K562 (cell line): ENCODE results near the gene HBQ1. TPM values are rescaled to one million over a fixed set of nuclear protein-coding genes. Genes with fewer than 3 reads are reported as not detected.
A peak's percentile ranks its signal among the peaks of the same experiment; 100 is the strongest.

ENCODE experiments used
- ADNP ChIP-seq: fragments of 200-800 bp; sonication (Bioruptor generic); IDR thresholded peaks from 2 replicates; pipeline ENCODE4 v1.6.1; 2016; ENCODE audit warnings: missing genetic modification characterization, missing compliant biosample characterization
- ARNT ChIP-seq, 2 experiments: fragments of 450-650 bp; IDR thresholded peaks; 2 replicates each; pipeline ENCODE4 v1.6.1; 2016; ENCODE audit warnings: mild to moderate bottlenecking in 1 of 2
- ATF1 ChIP-seq, 2 experiments: fragments of 450-650 bp in 1 of 2; IDR thresholded peaks; 2 replicates each; pipeline ENCODE4 v1.6.1; 2016; ENCODE audit warnings: missing compliant biosample characterization in 1 of 2, missing genetic modification characterization in 1 of 2
- BRD9 ChIP-seq: fragments of 450-650 bp; IDR thresholded peaks from 2 replicates; pipeline ENCODE4 v1.6.1; 2018; ENCODE audit warnings: low read depth; ENCODE audit not compliant: partially characterized antibody
- BRF1 ChIP-seq: IDR thresholded peaks from 3 replicates; pipeline ENCODE4 v1.6.1; 2011; ENCODE audit warnings: borderline replicate concordance, mild to moderate bottlenecking; ENCODE audit not compliant: insufficient read length; ENCODE audit errors: extremely low read depth
- GTF2A2 ChIP-seq: IDR thresholded peaks from 2 replicates; pipeline ENCODE4 v1.6.1; 2016; ENCODE audit warnings: mild to moderate bottlenecking, missing genetic modification characterization, missing compliant biosample characterization
- MTA3 ChIP-seq: fragments of 450-650 bp; formaldehyde crosslinking; IDR thresholded peaks from 2 replicates; pipeline ENCODE4 v1.6.1; 2017; ENCODE audit warnings: mild to moderate bottlenecking, borderline replicate concordance
- POLR2B ChIP-seq: fragments of 450-650 bp; IDR thresholded peaks from 2 replicates; pipeline ENCODE4 v1.6.1; 2018; ENCODE audit warnings: low read depth; ENCODE audit not compliant: partially characterized antibody
- POLR2G ChIP-seq: fragments of 200-400 bp; formaldehyde crosslinking; IDR thresholded peaks from 2 replicates; pipeline ENCODE4 v1.6.1; 2017; ENCODE audit warnings: low read depth, mild to moderate bottlenecking, antibody characterized with exemption, low read length, moderate library complexity
- RAD21 ChIP-seq, 2 experiments: fragments of 250-450 bp in 1 of 2; fragments of 450-650 bp in 1 of 2; sonication (Bioruptor Pico) in 1 of 2; formaldehyde crosslinking in 1 of 2; IDR thresholded peaks in 1 of 2; conservative IDR thresholded peaks in 1 of 2; 2 replicates each; pipeline versions ENCODE4 v1.4.0 to v1.8.0; 2020 to 2022; ENCODE audit warnings: mild to moderate bottlenecking in 2 of 2, moderate library complexity in 1 of 2
- RAD51 ChIP-seq: fragments of 450-650 bp; IDR thresholded peaks from 2 replicates; pipeline ENCODE4 v1.7.1; 2016; ENCODE audit warnings: low read depth, mild to moderate bottlenecking, borderline replicate concordance
- SP2 ChIP-seq: IDR thresholded peaks from 2 replicates; pipeline ENCODE4 v1.6.1; 2011; ENCODE audit warnings: mild to moderate bottlenecking, low read depth, low read length, moderate library complexity; ENCODE audit not compliant: poor library complexity, severe bottlenecking; ENCODE audit errors: extremely low read depth
- TEAD4 ChIP-seq, 2 experiments: sonication (generic) in 1 of 2; formaldehyde crosslinking in 1 of 2; IDR thresholded peaks; 2 replicates each; pipeline versions ENCODE4 v1.6.1 to v1.8.0; 2012 to 2022; ENCODE audit warnings: borderline replicate concordance in 1 of 2, inconsistent platforms in 1 of 2, low read length in 1 of 2, mild to moderate bottlenecking in 1 of 2, missing genetic modification reagents in 1 of 2
- TSC22D4 ChIP-seq: fragments of 450-650 bp; IDR thresholded peaks from 2 replicates; pipeline ENCODE4 v1.6.1; 2016; ENCODE audit warnings: missing genetic modification characterization, missing biosample characterization, control low read depth
- U2AF1 ChIP-seq: fragments of 200-400 bp; formaldehyde crosslinking; optimal IDR thresholded peaks from 2 replicates; pipeline ENCODE3; 2017; ENCODE audit warnings: mild to moderate bottlenecking, low read depth, low read length, moderate library complexity
- YY1 ChIP-seq, 3 experiments: IDR thresholded peaks; 2 replicates each; pipeline ENCODE4 v1.6.1; 2011; ENCODE audit warnings: low read length in 2 of 3, mild to moderate bottlenecking in 2 of 3, moderate library complexity in 2 of 3, borderline replicate concordance in 1 of 3, control low read depth in 1 of 3, low read depth in 1 of 3; ENCODE audit not compliant: insufficient read depth in 3 of 3, insufficient replicate concordance in 2 of 3, control insufficient read depth in 1 of 3, insufficient read length in 1 of 3; ENCODE audit errors: extremely low read depth in 1 of 3
- ZNF175 ChIP-seq: fragments of 200-800 bp; sonication (Bioruptor generic); IDR thresholded peaks from 2 replicates; pipeline ENCODE4 v1.6.1; 2016; ENCODE audit warnings: low read depth, mild to moderate bottlenecking, missing genetic modification characterization, missing compliant biosample characterization
- ZNF561 ChIP-seq: fragments of 450-650 bp; formaldehyde crosslinking; conservative IDR thresholded peaks from 2 replicates; pipeline ENCODE4 v1.4.0; 2020; ENCODE audit warnings: mild to moderate bottlenecking, moderate library complexity
- ZNF583 ChIP-seq: fragments of 250-450 bp; sonication (Bioruptor Pico); IDR thresholded peaks from 2 replicates; pipeline ENCODE4 v1.4.0; 2020
- polyA plus RNA-seq, 8 experiments: library from polyadenylated mRNA; depleted of rRNA in 4 of 8; stranded (reverse) in 5 of 8; unstranded in 3 of 8; fragments of >200 nt; fragmentation: Nextera tagmentation in 2 of 8; fragmentation: Illumina TruSeq in 1 of 8; extraction: Ambion mirVana in 2 of 8; extraction: Trizol in 1 of 8; gene quantifications; 2 replicates each; pipeline versions ENCODE4 v1.2.1 to v1.2.3, GENCODE V29; 2011 to 2014; ENCODE audit warnings: inconsistent platforms in 1 of 8, missing spikeins in 1 of 8
- total RNA-seq, 7 experiments: library from RNA; depleted of rRNA in 6 of 7; stranded (reverse); fragments of >200 nt in 6 of 7; fragmentation: Illumina TruSeq in 2 of 7; extraction: Trizol in 2 of 7; gene quantifications; 2 replicates each; pipeline versions ENCODE4 v1.2.1 to v1.2.3, GENCODE V29; 2011 to 2021; ENCODE audit warnings: low replicate concordance in 1 of 7
- TF ChIP-seq, protein P1 (sequence below): fragments of 200-400 bp; formaldehyde crosslinking; IDR thresholded peaks from 2 replicates; pipeline ENCODE4 v1.6.1; 2017; ENCODE audit warnings: mild to moderate bottlenecking, low read depth, low read length, moderate library complexity
- TF ChIP-seq, protein P2 (sequence below): fragments of 150-350 bp; conservative IDR thresholded peaks from 2 replicates; pipeline ENCODE4 v1.6.1; 2014; ENCODE audit warnings: low read length

HBQ1 gene
- total and polyA plus RNA-seq, 9 of the 15 experiments (the other 6 are each of a cell fraction or from before 2014, with no cell fraction given), result 2.3 to 190 (median 19.8) TPM

DNA sequence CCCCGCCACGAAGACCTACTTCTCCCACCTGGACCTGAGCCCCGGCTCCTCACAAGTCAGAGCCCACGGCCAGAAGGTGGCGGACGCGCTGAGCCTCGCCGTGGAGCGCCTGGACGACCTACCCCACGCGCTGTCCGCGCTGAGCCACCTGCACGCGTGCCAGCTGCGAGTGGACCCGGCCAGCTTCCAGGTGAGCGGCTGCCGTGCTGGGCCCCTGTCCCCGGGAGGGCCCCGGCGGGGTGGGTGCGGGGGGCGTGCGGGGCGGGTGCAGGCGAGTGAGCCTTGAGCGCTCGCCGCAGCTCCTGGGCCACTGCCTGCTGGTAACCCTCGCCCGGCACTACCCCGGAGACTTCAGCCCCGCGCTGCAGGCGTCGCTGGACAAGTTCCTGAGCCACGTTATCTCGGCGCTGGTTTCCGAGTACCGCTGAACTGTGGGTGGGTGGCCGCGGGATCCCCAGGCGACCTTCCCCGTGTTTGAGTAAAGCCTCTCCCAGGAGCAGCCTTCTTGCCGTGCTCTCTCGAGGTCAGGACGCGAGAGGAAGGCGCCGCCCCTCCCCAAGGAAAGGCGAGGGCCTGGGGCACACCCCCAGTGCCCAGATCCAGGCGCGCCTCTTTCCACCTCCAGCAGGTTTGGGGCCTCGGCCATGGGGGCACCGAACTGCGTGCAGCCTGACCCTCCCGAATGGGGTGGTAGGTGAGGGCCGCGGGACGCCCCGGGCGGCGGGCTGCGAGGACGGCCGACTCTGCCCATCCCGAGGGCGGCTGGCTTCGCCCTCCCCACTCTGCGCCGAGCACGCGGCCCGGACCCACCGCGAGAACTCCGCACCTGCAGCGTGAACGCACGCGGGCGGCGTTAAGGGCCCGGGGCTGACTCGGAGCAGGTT is 664 bp downstream of the HBQ1 start (continued):
- TF ChIP-seq, protein P1, sequence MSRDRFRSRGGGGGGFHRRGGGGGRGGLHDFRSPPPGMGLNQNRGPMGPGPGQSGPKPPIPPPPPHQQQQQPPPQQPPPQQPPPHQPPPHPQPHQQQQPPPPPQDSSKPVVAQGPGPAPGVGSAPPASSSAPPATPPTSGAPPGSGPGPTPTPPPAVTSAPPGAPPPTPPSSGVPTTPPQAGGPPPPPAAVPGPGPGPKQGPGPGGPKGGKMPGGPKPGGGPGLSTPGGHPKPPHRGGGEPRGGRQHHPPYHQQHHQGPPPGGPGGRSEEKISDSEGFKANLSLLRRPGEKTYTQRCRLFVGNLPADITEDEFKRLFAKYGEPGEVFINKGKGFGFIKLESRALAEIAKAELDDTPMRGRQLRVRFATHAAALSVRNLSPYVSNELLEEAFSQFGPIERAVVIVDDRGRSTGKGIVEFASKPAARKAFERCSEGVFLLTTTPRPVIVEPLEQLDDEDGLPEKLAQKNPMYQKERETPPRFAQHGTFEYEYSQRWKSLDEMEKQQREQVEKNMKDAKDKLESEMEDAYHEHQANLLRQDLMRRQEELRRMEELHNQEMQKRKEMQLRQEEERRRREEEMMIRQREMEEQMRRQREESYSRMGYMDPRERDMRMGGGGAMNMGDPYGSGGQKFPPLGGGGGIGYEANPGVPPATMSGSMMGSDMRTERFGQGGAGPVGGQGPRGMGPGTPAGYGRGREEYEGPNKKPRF, result no peak
- TF ChIP-seq ADNP (tag) (no peak), ZNF561 (CRISPR knock-in tag) (no peak), ATF1 (CRISPR knock-in tag; IDR thresholded peaks at IDR 0.05) (no peak; the same call in 1 of the 2 replicates), ATF1 (tag; IDR thresholded peaks at IDR 0.05) (peak; percentile 80), POLR2G (peak; percentile 93), SP2 (no peak), RAD51 (no peak; the same call in 1 of the 2 replicates), ZNF175 (CRISPR knock-in tag) (no peak), POLR2B (no peak), U2AF1 (peak; percentile 91), GTF2A2 (tag) (no peak), TEAD4 (IDR thresholded peaks at IDR 0.05; ENCODE audit: low read length) (peak; percentile 42; the same call in 1 of the 2 replicates), TEAD4 (CRISPR knock-in tag; IDR thresholded peaks at IDR 0.05; ENCODE audit: borderline replicate concordance) (peak; percentile 99), BRD9 (no peak), MTA3 (peak; percentile 93), BRF1 (no peak), ZNF583 (CRISPR knock-in tag) (peak; percentile 78; the same call in 1 of the 2 replicates), RAD21 (CRISPR knock-in tag; conservative IDR thresholded peaks at IDR 0.05 in 1 of 2, IDR thresholded peaks at IDR 0.05 in 1 of 2) (no peak; a peak in 1 of 4 replicates), YY1 (IDR thresholded peaks at IDR 0.05; ENCODE audit: borderline replicate concordance in 1 of 3, control insufficient read depth in 1 of 3, extremely low read depth in 1 of 3, insufficient read depth in 3 of 3, insufficient read length in 1 of 3, insufficient replicate concordance in 2 of 3, low read depth in 1 of 3, low read length in 2 of 3) (peak in 1 of 3 experiments; percentile 6), ARNT (IDR thresholded peaks at IDR 0.05) (no peak), TSC22D4 (tag) (no peak)
- TF ChIP-seq, protein P2, sequence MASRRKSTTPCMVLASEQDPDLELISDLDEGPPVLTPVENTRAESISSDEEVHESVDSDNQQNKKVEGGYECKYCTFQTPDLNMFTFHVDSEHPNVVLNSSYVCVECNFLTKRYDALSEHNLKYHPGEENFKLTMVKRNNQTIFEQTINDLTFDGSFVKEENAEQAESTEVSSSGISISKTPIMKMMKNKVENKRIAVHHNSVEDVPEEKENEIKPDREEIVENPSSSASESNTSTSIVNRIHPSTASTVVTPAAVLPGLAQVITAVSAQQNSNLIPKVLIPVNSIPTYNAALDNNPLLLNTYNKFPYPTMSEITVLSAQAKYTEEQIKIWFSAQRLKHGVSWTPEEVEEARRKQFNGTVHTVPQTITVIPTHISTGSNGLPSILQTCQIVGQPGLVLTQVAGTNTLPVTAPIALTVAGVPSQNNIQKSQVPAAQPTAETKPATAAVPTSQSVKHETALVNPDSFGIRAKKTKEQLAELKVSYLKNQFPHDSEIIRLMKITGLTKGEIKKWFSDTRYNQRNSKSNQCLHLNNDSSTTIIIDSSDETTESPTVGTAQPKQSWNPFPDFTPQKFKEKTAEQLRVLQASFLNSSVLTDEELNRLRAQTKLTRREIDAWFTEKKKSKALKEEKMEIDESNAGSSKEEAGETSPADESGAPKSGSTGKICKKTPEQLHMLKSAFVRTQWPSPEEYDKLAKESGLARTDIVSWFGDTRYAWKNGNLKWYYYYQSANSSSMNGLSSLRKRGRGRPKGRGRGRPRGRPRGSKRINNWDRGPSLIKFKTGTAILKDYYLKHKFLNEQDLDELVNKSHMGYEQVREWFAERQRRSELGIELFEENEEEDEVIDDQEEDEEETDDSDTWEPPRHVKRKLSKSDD, result 0 out of 2 replicates have a peak, but pooled peaks have one; percentile 82
